Liver (tissue), 3 donors: ENCODE results near the gene GFRA1.
A peak's percentile ranks its signal among the peaks of the same experiment; 100 is the strongest.

Source experiments
- ATF3 ChIP-seq: IDR thresholded peaks from 2 replicates; pipeline ENCODE4 v1.6.1; 2016; ENCODE audit warnings: antibody characterized with exemption
- CTCF ChIP-seq: fragments of 150-350 bp; IDR thresholded peaks from 2 replicates; pipeline ENCODE4 v1.5.1; 2017; ENCODE audit warnings: improper control_type of control experiment, low read depth, low read length; ENCODE audit not compliant: missing input control
- EGR1 ChIP-seq, 2 donors: IDR thresholded peaks; 2 replicates each; pipeline ENCODE4 v1.6.1; 2016 to 2018; ENCODE audit warnings: antibody characterized with exemption in 2 of 2, low read depth in 2 of 2
- MAX ChIP-seq: IDR thresholded peaks from 2 replicates; pipeline ENCODE4 v1.6.1; 2016; ENCODE audit warnings: antibody characterized with exemption
- RAD21 ChIP-seq, 2 donors: IDR thresholded peaks; 2 replicates each; pipeline ENCODE4 v1.6.1; 2016; ENCODE audit warnings: antibody characterized with exemption in 2 of 2, mild to moderate bottlenecking in 2 of 2
- REST ChIP-seq: IDR thresholded peaks from 2 replicates; pipeline ENCODE4 v1.6.1; 2016; ENCODE audit warnings: antibody characterized with exemption, mild to moderate bottlenecking
- YY1 ChIP-seq: IDR thresholded peaks from 2 replicates; pipeline ENCODE4 v1.6.1; 2016; ENCODE audit warnings: antibody characterized with exemption, mild to moderate bottlenecking
- donor health status: healthy.
- donor health status: healthy.

GRCh38 chr10:116287906-116288501 is 15.0 kb upstream of the GFRA1 start:
- TF ChIP-seq CTCF: peak; percentile 82
- no peak for TF ChIP-seq ATF3
- peak; percentile 94 for TF ChIP-seq RAD21 (IDR thresholded peaks at IDR 0.05)
- TF ChIP-seq EGR1 (IDR thresholded peaks at IDR 0.05; ENCODE audit: low read depth in 2 of 2): no peak
- no peak for TF ChIP-seq MAX
- no peak for TF ChIP-seq YY1
- TF ChIP-seq REST: no peak
